GM19240 (cell line): ENCODE data around the gene SATL1.
A peak's percentile ranks its signal among the peaks of the same experiment; 100 is the strongest.
"Not testable (repeated sequence)": the region's sequence is repeated elsewhere in the genome, so short reads cannot be mapped to it uniquely, and the experiment has no call there.

Source experiments
- DNase-seq: peaks from one replicate; pipeline ENCODE4 v3.0.0; 2011; ENCODE audit warnings: low spot score; ENCODE audit not compliant: insufficient read length

Gene SATL1

DNA sequence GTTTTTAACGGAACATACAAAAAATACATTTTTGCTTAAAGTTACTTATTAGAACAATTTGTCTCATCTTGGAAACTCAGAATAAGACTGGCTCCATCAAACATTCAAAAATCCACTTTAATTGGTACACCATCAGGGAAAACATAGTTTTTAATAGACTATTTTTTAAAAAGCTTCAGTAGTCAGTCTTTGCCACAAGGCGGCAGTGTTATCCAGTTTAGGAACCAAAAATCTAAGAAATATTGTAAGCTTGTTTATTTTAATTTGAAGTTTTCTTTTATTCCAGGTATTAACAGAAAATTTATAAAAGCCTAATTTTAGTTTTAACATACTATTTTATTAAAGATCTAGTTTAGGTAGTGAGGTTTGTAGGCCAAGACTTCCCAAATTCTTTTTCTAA is 132.2 kb downstream of the SATL1 start:
- no peak for DNase-seq

DNA sequence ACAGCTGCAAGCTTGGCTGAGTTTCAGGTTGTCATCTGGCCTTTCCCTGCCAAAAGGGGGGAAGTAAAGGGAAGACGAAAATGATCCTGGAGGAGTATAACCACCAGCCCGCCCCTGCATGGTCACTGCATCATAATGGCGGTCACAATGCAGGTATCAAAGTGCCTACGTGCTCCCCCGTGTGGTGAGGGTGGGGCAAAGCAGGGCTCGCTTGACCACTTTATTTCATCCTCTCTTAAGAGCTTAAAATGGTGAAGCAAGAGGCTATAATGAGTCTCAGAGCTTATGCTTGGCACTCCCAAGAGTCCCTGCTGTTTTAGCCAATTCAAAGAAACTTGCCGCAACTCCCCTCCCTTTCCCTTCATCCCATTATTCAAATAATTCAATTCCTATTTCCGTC is 134.3 kb downstream of the SATL1 start:
- no peak for DNase-seq

DNA sequence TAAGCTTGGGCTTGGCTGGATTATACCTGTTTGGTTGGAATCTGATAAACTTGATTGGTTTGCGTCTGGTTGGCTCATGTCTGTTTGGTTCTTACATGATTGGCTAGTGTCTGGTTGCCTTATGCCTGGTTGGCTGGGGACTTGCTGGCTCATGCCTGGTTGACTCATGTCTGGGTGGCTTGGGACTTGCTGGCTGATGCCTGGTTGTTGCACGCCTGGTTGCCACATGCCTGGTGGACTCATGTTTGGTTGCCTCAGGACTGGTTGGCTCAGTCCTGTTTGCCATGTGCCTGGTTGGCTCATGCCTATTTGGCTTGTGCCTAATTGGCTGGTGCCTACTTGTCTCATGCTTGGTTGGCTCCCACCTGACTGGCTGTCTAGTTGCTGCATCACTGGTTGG is 135.4 kb downstream of the SATL1 start:
- no peak for DNase-seq

DNA sequence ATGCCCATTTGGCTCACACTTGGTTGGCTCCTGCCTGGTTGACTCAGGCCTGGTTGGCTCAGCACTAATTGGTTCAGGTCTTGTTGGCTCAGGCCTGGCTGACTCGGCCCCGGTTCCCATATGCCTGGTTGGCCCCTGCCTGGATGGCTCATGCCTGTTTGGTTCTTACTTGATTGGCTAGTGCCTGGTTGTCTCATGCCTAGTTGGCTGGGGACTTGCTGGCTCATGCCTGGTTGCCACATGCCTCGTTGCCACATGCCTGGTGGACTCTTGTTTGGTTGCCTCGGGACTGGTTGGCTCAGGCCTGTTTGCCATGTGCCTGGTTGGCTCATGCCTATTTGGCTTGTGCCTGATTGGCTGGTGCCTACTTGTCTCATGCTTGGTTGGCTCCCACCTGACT is 136.2 kb downstream of the SATL1 start:
- no peak for DNase-seq

DNA sequence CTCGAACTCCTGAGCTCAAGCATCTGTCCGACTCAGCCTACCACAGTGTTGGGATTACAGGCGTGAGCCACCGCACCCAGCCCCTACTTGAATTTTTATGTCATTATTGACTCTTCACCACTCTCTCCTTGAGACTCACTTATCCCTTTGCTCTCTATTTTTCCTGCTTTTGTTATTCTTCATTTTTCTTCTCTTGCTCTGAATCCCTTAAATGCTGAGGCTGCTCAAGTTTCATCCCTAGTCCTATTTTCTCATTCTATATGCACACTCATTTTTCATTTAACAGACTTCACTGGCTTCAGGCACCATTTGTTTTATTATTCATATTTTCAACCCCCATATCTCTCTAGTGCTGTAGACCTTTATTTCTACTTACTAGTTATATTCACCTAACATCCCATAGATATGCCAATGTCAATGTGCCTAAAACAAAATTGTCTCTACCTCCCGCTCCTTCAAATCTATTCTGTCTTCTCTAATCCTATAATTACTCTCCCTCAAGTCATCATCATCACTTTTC is 154.2 kb downstream of the SATL1 start:
- no peak for DNase-seq

DNA sequence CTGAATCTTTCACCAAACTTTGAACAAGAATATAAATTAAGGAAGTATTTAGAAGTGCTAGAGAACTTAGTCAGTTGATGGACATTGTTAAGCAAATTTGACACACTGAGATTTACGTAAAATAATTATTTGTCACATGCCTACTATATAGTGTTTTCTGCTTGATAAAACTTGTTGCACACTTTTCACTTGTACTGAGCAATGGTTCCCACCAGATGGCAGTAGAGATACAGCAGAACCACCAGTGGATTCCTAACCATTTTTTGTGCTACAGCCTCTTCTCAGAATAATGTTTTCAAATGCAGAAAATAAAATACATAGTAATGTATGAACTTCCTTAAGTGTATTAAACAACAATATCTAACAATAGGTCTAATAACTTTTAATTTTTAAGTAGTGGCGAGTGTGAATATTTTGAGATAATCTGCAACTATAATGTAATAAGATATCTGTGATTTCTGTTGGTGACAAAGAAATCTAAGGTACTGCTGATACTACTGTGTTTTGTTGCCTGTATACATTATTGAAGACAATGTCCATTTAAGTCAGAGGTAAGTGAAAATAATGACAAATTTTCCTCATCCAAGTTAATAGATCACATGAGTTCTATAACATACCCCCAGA is 158.7 kb downstream of the SATL1 start:
- DNase-seq, result peak; percentile 4

DNA sequence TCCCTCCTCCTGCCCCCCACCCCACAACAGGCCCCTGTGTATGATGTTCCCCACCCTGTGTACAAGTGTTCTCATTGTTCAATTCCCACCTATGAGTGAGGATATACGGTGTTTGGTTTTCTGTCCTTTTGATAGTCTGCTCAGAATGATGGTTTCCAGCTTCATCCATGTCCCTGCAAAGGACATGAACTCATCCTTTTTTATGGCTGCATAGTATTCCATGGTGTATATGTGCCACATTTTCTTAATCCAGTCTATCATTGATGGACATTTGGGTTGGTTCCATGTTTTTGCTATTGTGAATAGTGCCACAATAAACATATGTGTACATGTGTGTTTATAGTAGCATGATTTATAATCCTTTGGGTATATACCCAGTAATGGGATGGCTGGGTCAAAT is 166.3 kb downstream of the SATL1 start:
- not testable (repeated sequence) for DNase-seq

DNA sequence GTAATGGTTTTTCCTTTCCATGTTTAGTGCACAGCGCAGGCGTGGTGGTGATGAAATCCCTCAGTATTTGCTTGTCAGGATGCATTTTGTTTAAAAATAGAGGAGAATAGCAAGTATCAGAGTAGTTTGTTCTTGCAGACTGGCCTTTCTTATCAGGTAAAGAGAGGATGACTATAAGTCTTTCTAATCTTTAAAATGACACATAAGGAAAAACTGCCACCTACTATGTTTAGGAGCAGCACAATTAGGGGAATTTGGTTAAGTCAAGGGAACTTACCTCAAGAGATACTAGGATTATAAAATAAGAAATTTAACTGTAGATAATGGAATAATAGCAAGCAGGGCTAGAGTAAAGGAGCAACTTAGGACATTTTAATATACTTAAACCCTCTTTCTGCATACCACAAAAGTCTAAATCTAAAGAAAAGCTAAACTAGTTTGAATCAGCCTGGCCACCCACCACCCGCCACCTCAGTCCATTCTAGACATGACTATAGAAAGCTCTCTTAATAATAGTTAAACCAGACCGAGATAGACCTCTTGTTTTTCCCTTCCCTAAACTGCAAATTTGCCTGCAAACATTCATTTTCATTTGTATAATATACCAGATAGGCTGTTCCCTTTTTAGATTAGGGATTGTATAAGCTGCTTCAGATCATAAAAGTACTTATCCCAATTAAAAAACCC is 177.9 kb downstream of the SATL1 start:
- no peak for DNase-seq

DNA sequence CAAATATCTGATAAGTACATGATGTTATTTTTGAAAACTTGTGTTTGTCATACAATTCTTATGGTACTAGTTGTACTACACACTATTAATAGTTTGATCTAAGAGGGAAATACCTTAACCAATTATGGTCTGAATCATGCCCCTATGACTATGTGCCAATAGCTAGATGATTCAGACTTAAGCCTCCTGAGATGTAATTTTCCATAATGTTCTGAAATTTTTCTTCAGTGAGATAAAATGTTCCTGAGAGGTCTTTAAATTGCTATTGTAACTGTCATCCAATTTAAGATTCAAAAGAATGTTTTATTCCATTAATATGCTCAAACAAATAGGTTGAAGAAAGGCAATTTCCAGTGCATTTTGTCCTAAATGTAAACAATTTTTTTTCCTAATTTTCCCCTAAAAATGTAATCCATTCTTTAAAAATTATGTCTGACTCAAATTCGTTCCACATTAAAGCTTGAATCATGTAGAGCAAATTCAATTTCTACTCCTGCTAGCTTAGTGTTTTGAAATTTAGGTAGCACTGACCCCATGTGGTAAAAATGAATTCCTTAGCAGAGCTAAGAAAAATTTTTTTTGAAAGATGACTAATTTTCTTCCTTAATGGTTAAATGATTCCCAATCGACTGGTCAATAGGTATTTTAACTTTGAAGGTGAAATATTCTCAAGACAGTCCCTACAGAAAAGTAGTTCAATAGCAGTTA is 190.8 kb downstream of the SATL1 start:
- DNase-seq, result no peak

DNA sequence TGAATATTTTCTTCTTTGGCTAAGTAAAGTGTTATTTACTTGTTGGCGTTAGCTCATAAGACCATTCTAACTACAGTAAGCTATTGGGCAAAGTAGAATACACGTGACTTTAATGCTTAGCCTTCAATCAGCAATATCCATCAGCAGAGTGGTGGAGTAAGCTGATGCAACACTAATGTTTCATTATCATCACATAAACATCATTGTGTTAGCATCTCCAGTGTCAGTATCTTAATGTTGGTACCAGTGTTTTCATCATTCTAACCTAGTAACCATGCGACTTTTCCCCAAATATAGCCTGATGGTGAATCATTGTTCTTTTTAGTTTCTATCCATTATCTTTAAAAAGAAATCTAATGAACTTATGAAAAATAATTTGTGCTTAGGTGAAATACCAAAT is 191.4 kb downstream of the SATL1 start:
- DNase-seq, result no peak

DNA sequence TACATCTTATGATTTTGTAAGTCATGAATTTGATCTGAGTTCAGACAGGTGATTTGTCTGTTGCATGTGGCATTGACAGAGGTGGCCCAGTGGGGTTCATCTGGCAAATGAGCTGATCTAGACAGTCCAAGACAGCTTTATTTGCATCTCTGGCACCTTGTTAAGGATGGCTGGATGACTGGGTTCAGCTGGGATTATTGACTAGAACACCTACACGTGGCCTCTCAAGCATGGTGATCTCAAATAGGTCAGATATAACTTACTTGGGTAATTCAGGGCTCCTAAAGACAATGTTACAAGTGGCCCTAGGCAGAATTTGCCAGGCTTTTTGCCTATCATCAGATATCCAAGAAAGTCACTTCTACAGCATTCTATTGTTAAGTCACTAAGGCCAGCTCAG is 192.0 kb downstream of the SATL1 start:
- DNase-seq, result no peak
